GM12878 (cell line): ENCODE measurements around the gene GJB4. TPM values are rescaled to one million over a fixed set of nuclear protein-coding genes. Genes with fewer than 3 reads are reported as not detected.

Experiments used
- ATAC-seq: fragments of 200-7000 bp; cut with Tn5 transposase; 3 replicates; pipeline ENCODE4 v1.9.1; 2020; ENCODE audit warnings: mild to moderate bottlenecking, moderate library complexity
- BruUV-seq: library from RNA; stranded (reverse); fragments of 400-500 nt; replicated peaks from 2 replicates; lab custom pipeline; 2021; lab: Mats Ljungman, UMichigan
- CTCF ChIA-PET: fragments of 300-600 bp; sonication (Branson Sonifier 250); formaldehyde crosslinking; extraction: SDS; loops from one replicate; lab custom pipeline; 2021; ENCODE audit warnings: inconsistent platforms; lab: Yijun Ruan, JAX
- POLR2A ChIA-PET: fragments of 350-600 bp; formaldehyde crosslinking; extraction: SDS; loops from one replicate; lab custom pipeline; 2021; ENCODE audit warnings: inconsistent platforms; lab: Charles Lee
- RAD21 ChIA-PET: fragments of 300-600 bp; sonication (Branson Sonifier 250); formaldehyde crosslinking; loops from one replicate; lab custom pipeline; 2023; ENCODE audit warnings: antibody characterized with exemption; ENCODE audit not compliant: unreplicated experiment; lab: Charles Lee
- SMC1A ChIA-PET: fragments of 300-600 bp; sonication (Branson Sonifier 250); formaldehyde crosslinking; loops from one replicate; lab custom pipeline; 2023; ENCODE audit not compliant: unreplicated experiment, uncharacterized antibody; lab: Charles Lee
- DNase-seq: peaks from one replicate; pipeline ENCODE4 v3.0.0-alpha.2; 2011; ENCODE audit warnings: low read depth, low spot score
- FAIRE-seq: peaks from 3 replicates; lab custom pipeline; 2011; peaks lifted over from hg19 to GRCh38; lab: Jason Lieb, UNC
- H2AFZ ChIP-seq: 2 replicates; pipeline ENCODE4 v1.6.0; 2011; ENCODE audit warnings: low read depth, low read length, control low read depth; ENCODE audit not compliant: control insufficient read depth
- H3K27ac ChIP-seq: 2 replicates; pipeline ENCODE4 v1.5.1; 2011; ENCODE audit warnings: control low read depth; ENCODE audit not compliant: control insufficient read depth, insufficient read depth
- H3K27me3 ChIP-seq, 2 experiments: replicated peaks in 1 of 2; 2 replicates each; pipeline versions ENCODE4 v1.6.0 to v1.6.1; 2011; ENCODE audit warnings: low read length in 1 of 2; ENCODE audit not compliant: control insufficient read depth in 2 of 2, insufficient read depth in 2 of 2
- H3K36me3 ChIP-seq, 2 experiments: 2 replicates each; pipeline ENCODE4 v1.5.1; 2011; ENCODE audit warnings: low read length in 1 of 2; ENCODE audit not compliant: control insufficient read depth in 2 of 2, insufficient read depth in 2 of 2
- H3K4me1 ChIP-seq: 2 replicates; pipeline ENCODE4 v1.6.1; 2011; ENCODE audit warnings: mild to moderate bottlenecking, low read length, moderate library complexity, mixed read lengths; ENCODE audit not compliant: control insufficient read depth, insufficient read depth
- H3K4me2 ChIP-seq: 2 replicates; pipeline ENCODE4 v1.6.0; 2011; ENCODE audit warnings: control low read depth; ENCODE audit not compliant: control insufficient read depth, insufficient read depth
- H3K4me3 ChIP-seq: fragments of 200-600 bp; sonication (generic); 2 replicates; pipeline ENCODE4 v1.5.1; 2016
- H3K79me2 ChIP-seq: 2 replicates; pipeline ENCODE4 v1.6.0; 2011; ENCODE audit warnings: low read length; ENCODE audit not compliant: control insufficient read depth, insufficient read depth
- H3K9ac ChIP-seq: 2 replicates; pipeline ENCODE4 v1.8.0; 2011; ENCODE audit warnings: low read length, control low read depth, mixed read lengths; ENCODE audit not compliant: control insufficient read depth, insufficient read depth
- H3K9me3 ChIP-seq: replicated peaks from 3 replicates; pipeline ENCODE4 v1.5.1; 2011; ENCODE audit warnings: mild to moderate bottlenecking, low read length; ENCODE audit not compliant: control insufficient read depth, insufficient read depth
- H4K20me1 ChIP-seq: 2 replicates; pipeline ENCODE4 v1.6.0; 2011; ENCODE audit not compliant: control insufficient read depth, insufficient read depth
- WGBS: methylation state at CpG from one replicate; pipeline ENCODE4 v1.1.6; 2016; ENCODE audit warnings: low lambda C conversion rate; ENCODE audit not compliant: insufficient replicate concordance, insufficient coverage; ENCODE audit errors: missing lambda C conversion rate; 5-methylcytosine and 5-hydroxymethylcytosine counted together
- in situ Hi-C: fragments of 300-500 bp; cut with MboI; formaldehyde crosslinking; loops from 9 replicates; pipeline ENCODE4 v1.14.3; 2018; ENCODE audit warnings: mixed read lengths
- intact Hi-C: fragments of 100-400 bp; cut with micrococcal nuclease; formaldehyde crosslinking; loops from one replicate; pipeline ENCODE4 v1.14.2; 2022; ENCODE audit not compliant: unreplicated experiment
- polyA plus RNA-seq, 11 experiments: library from polyadenylated mRNA; depleted of rRNA in 4 of 11; unstranded in 6 of 11; stranded (reverse) in 5 of 11; fragments of >200 nt; fragmentation: Nextera tagmentation in 4 of 11; fragmentation: Illumina TruSeq in 1 of 11; extraction: Ambion mirVana in 4 of 11; extraction: Trizol in 1 of 11; gene quantifications; 1 replicate in 1 of 11; 2 replicates in 10 of 11; pipeline versions ENCODE4 v1.2.1 to v1.2.3, GENCODE V29; 2011 to 2016; ENCODE audit warnings: inconsistent platforms in 2 of 11, missing spikeins in 2 of 11, low read depth in 1 of 11
- total RNA-seq, 4 experiments: library from RNA; depleted of rRNA in 3 of 4; stranded (reverse); fragments of >200 nt in 3 of 4; fragmentation: Illumina TruSeq in 1 of 4; extraction: Trizol in 1 of 4; gene quantifications; 2 replicates each; pipeline versions ENCODE4 v1.2.1 to v1.2.3, GENCODE V29; 2013 to 2021
- TF ChIP-seq, protein P1 (sequence below): fragments of 150-350 bp; IDR thresholded peaks from 2 replicates; pipeline ENCODE4 v1.6.1; 2016; ENCODE audit warnings: low read depth, low read length
- TF ChIP-seq, protein P2 (sequence below): IDR thresholded peaks from 2 replicates; pipeline ENCODE4 v1.6.1; 2012; ENCODE audit warnings: improper control_type of control experiment, low read depth, low read length; ENCODE audit not compliant: insufficient replicate concordance

The GJB4 gene
- total and polyA plus RNA-seq, 10 of the 15 experiments (the other 5 are each of a cell fraction or from before 2014, with no cell fraction given), result not detected

DNA sequence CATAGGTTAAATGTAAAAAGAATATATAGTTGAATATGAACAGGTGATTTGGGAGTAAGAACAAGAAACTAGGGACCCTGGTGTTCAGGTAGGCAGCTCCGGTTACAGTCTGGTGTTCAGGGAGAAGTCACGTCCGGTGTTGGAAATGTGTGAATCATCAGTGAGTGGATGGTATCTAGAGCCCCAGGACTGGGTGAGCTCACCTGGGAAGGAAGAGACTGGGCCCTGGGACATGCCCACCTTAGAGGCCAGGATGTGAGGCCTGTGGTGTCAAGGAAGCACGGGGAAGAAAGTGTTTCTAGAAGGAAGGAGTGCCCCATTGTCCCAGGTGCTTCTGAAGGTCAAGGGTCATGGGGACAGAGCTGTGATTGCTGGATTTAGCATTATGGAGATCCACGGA lies 20.0 kb downstream of the GJB4 start:
- ChIA-PET POLR2A (no interaction called here), RAD21 (no interaction called here), SMC1A (no interaction called here), CTCF (no interaction called here)
- in situ Hi-C loops (no loop called here), intact Hi-C loops (no loop called here)
- no peak overlapping the region for H3K4me2 ChIP-seq
- no peak overlapping the region for H2AFZ ChIP-seq
- no peaks in the 10 kb centered on the region for H3K79me2 ChIP-seq
- TF ChIP-seq, protein P1, sequence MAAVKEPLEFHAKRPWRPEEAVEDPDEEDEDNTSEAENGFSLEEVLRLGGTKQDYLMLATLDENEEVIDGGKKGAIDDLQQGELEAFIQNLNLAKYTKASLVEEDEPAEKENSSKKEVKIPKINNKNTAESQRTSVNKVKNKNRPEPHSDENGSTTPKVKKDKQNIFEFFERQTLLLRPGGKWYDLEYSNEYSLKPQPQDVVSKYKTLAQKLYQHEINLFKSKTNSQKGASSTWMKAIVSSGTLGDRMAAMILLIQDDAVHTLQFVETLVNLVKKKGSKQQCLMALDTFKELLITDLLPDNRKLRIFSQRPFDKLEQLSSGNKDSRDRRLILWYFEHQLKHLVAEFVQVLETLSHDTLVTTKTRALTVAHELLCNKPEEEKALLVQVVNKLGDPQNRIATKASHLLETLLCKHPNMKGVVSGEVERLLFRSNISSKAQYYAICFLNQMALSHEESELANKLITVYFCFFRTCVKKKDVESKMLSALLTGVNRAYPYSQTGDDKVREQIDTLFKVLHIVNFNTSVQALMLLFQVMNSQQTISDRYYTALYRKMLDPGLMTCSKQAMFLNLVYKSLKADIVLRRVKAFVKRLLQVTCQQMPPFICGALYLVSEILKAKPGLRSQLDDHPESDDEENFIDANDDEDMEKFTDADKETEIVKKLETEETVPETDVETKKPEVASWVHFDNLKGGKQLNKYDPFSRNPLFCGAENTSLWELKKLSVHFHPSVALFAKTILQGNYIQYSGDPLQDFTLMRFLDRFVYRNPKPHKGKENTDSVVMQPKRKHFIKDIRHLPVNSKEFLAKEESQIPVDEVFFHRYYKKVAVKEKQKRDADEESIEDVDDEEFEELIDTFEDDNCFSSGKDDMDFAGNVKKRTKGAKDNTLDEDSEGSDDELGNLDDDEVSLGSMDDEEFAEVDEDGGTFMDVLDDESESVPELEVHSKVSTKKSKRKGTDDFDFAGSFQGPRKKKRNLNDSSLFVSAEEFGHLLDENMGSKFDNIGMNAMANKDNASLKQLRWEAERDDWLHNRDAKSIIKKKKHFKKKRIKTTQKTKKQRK, result no peak
- TF ChIP-seq, protein P2, sequence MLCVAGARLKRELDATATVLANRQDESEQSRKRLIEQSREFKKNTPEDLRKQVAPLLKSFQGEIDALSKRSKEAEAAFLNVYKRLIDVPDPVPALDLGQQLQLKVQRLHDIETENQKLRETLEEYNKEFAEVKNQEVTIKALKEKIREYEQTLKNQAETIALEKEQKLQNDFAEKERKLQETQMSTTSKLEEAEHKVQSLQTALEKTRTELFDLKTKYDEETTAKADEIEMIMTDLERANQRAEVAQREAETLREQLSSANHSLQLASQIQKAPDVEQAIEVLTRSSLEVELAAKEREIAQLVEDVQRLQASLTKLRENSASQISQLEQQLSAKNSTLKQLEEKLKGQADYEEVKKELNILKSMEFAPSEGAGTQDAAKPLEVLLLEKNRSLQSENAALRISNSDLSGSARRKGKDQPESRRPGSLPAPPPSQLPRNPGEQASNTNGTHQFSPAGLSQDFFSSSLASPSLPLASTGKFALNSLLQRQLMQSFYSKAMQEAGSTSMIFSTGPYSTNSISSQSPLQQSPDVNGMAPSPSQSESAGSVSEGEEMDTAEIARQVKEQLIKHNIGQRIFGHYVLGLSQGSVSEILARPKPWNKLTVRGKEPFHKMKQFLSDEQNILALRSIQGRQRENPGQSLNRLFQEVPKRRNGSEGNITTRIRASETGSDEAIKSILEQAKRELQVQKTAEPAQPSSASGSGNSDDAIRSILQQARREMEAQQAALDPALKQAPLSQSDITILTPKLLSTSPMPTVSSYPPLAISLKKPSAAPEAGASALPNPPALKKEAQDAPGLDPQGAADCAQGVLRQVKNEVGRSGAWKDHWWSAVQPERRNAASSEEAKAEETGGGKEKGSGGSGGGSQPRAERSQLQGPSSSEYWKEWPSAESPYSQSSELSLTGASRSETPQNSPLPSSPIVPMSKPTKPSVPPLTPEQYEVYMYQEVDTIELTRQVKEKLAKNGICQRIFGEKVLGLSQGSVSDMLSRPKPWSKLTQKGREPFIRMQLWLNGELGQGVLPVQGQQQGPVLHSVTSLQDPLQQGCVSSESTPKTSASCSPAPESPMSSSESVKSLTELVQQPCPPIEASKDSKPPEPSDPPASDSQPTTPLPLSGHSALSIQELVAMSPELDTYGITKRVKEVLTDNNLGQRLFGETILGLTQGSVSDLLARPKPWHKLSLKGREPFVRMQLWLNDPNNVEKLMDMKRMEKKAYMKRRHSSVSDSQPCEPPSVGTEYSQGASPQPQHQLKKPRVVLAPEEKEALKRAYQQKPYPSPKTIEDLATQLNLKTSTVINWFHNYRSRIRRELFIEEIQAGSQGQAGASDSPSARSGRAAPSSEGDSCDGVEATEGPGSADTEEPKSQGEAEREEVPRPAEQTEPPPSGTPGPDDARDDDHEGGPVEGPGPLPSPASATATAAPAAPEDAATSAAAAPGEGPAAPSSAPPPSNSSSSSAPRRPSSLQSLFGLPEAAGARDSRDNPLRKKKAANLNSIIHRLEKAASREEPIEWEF, result no peak
- FAIRE-seq (no peak), ATAC-seq (no peak), DNase-seq (no peak)
- H3K36me3 ChIP-seq, result no peaks in the 10 kb centered on the region
- H3K27ac ChIP-seq, result no peak overlapping the region
- 67% methylated on average over 5 of the region's 5 CpGs for WGBS
- H3K9ac ChIP-seq, result no peak overlapping the region
- H3K27me3 ChIP-seq, result peaks cover 2 to 10% of the 10 kb centered on the region in 2 experiments; a peak in 3 of 4 replicates
- no peaks in the 10 kb centered on the region for H4K20me1 ChIP-seq
- BruUV-seq, result no TSS peak
- H3K4me1 ChIP-seq, result no peaks in the 10 kb centered on the region
- no peak overlapping the region for H3K4me3 ChIP-seq
- H3K9me3 ChIP-seq, result no peaks in the 10 kb centered on the region
